Measurements from ENCODE around the gene ORAI3.

DNA sequence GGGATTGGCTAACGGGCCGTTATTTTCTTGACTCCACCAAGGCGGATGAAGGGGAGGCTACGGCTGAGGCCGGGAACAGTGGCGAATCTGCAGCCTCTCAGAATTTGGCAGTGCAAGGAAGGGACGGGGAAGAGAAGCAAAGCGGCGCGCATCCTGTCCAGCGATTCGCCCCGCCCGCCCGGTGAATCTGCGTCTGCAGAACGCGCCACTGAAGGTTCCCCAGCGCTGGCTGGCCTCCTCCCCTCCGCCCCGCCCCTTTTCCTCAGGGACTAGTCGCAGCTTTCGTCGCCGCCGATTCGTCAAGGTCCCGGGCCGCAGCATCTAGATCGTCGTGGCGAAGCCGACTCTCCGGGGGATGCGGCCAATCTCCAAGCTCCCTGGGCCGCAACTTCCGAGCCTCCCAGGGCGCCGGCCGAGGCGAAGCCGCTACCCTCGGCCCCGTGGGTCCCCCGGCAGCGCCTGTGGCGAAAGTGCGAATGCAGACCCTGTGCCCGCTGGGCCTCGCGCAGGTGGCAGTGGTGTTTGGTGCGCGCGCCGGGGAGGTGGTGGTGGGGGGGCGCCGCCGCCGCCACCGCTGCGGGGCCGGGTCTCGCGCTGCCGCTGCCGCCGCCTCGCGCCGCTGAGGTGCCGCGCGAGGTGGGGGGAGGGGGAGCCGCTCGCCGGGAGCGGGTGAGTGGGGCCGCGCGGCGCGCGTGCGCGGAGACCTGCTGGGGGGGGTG, 8.7 kb downstream of the ORAI3 start, which contains the start of gene SETD1A:
- TF ChIP-seq, protein P1, sequence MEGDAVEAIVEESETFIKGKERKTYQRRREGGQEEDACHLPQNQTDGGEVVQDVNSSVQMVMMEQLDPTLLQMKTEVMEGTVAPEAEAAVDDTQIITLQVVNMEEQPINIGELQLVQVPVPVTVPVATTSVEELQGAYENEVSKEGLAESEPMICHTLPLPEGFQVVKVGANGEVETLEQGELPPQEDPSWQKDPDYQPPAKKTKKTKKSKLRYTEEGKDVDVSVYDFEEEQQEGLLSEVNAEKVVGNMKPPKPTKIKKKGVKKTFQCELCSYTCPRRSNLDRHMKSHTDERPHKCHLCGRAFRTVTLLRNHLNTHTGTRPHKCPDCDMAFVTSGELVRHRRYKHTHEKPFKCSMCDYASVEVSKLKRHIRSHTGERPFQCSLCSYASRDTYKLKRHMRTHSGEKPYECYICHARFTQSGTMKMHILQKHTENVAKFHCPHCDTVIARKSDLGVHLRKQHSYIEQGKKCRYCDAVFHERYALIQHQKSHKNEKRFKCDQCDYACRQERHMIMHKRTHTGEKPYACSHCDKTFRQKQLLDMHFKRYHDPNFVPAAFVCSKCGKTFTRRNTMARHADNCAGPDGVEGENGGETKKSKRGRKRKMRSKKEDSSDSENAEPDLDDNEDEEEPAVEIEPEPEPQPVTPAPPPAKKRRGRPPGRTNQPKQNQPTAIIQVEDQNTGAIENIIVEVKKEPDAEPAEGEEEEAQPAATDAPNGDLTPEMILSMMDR (conservative IDR thresholded peaks at IDR 0.05 in 1 of 2, IDR thresholded peaks at IDR 0.05 in 1 of 2; ENCODE audit: low read depth in 1 of 2, low read length in 2 of 2) = no peak
- no peak for TF ChIP-seq EZH2 (IDR thresholded peaks at IDR 0.05; ENCODE audit: low read length, missing control alignments)

Data from fibroblast of lung (primary cell).